H1 (cell line): ENCODE measurements around the gene ADD3. TPM values are rescaled to one million over a fixed set of nuclear protein-coding genes. Genes with fewer than 3 reads are reported as not detected.

Experiments
- ATF2 ChIP-seq: IDR thresholded peaks from 2 replicates; pipeline ENCODE4 v1.6.1; 2012; ENCODE audit warnings: low read length, inconsistent platforms
- SIX5 ChIP-seq: IDR thresholded peaks from 2 replicates; pipeline ENCODE4 v1.6.1; 2011; ENCODE audit warnings: mild to moderate bottlenecking, low read depth, low read length
- polyA plus RNA-seq, 7 experiments: library from polyadenylated mRNA; depleted of rRNA in 3 of 7; stranded (reverse) in 5 of 7; unstranded in 2 of 7; fragments of >200 nt in 5 of 7; fragments of 200-250 nt in 2 of 7; gene quantifications; 1 replicate in 5 of 7; 2 replicates in 1 of 7; 4 replicates in 1 of 7; pipeline versions ENCODE4 v1.2.1 to v1.2.3, GENCODE V29; 2011 to 2013; ENCODE audit warnings: missing spikeins in 2 of 7, mixed read lengths in 2 of 7
- total RNA-seq: library from RNA; stranded (reverse); fragmentation: NEBNext Ultra II Directional; extraction: Animal tissue kit (Norgen Biotek cat#: 25700); gene quantifications from 2 replicates; pipeline ENCODE4 v1.2.1, GENCODE V29; 2021

The ADD3 gene
- total and polyA plus RNA-seq, 2 of the 8 experiments (the other 6 are each of a cell fraction or from before 2014, with no cell fraction given): 44.7 to 85.6 TPM

- TF ChIP-seq ATF2 (no peak), SIX5 (no peak)
Observed at GRCh38 chr10:110123594-110123993, 115.8 kb downstream of the ADD3 start (continued).
